ENCODE results near the gene TDRD9. TPM values are rescaled to one million over a fixed set of nuclear protein-coding genes. Genes with fewer than 3 reads are reported as not detected.

TDRD9 gene
- polyA plus RNA-seq, 1 experiment = 2.2 TPM

- DNase-seq (ENCODE audit: low read depth) = no peak
- Histone ChIP-seq H3K36me3 (ENCODE audit: control insufficient read depth, insufficient read depth, low read length) (no peaks in the 10 kb centered on the region), H3K4me3 (ENCODE audit: low read depth, low read length) (no peak overlapping the region), H3K27me3 (ENCODE audit: control insufficient read depth, insufficient read depth, low read length) (no peaks in the 10 kb centered on the region)
- ChIA-PET POLR2A (no interaction called here), CTCF (interaction anchor here (4.4 kb wide), 1 partner anchor 13 kb away, joined by 35 read pairs; no protein-coding TSS in a partner anchor)
- TF ChIP-seq CTCF (IDR thresholded peaks at IDR 0.05; ENCODE audit: insufficient read depth, low read depth, low read length) = no peak
Measured at GRCh38 chr14:104090071-104090748, 162.0 kb downstream of the TDRD9 start.

- no peak overlapping the region for H3K4me3 ChIP-seq (ENCODE audit: low read depth, low read length)
- no peaks in the 10 kb centered on the region for H3K27me3 ChIP-seq (ENCODE audit: control insufficient read depth, insufficient read depth, low read length)
- H3K36me3 ChIP-seq (ENCODE audit: control insufficient read depth, insufficient read depth, low read length) = no peaks in the 10 kb centered on the region
- CTCF ChIA-PET = interaction anchor here (3.8 kb wide), 1 partner anchor 14 kb away, joined by 31 read pairs; no protein-coding TSS in a partner anchor
- POLR2A ChIA-PET = no interaction called here
- no peak for DNase-seq (ENCODE audit: low read depth)
- no peak for TF ChIP-seq CTCF (IDR thresholded peaks at IDR 0.05; ENCODE audit: insufficient read depth, low read depth, low read length)
Measured at GRCh38 chr14:104091061-104091926, 163.0 kb downstream of the TDRD9 start.

GRCh38 chr14:104091927-104092771 is 163.9 kb downstream of the TDRD9 start:
- no peak for DNase-seq (ENCODE audit: low read depth)

GRCh38 chr14:104092931-104093365 is 164.7 kb downstream of the TDRD9 start:
- Histone ChIP-seq H3K4me3 (ENCODE audit: low read depth, low read length) (no peak overlapping the region), H3K27me3 (ENCODE audit: control insufficient read depth, insufficient read depth, low read length) (no peaks in the 10 kb centered on the region), H3K36me3 (ENCODE audit: control insufficient read depth, insufficient read depth, low read length) (no peaks in the 10 kb centered on the region)
- ChIA-PET POLR2A (no interaction called here), CTCF (interaction anchor here (2.3 to 3.8 kb wide), 2 partner anchors 15 to 472 kb away, joined by 9 to 31 read pairs; no protein-coding TSS in a partner anchor)
- TF ChIP-seq CTCF (IDR thresholded peaks at IDR 0.05; ENCODE audit: insufficient read depth, low read depth, low read length) = no peak
- DNase-seq (ENCODE audit: low read depth) = no peak

More at GRCh38 chr14:104091927-104092771, 163.9 kb downstream of the TDRD9 start:
- TF ChIP-seq CTCF (IDR thresholded peaks at IDR 0.05; ENCODE audit: insufficient read depth, low read depth, low read length) = no peak
- Histone ChIP-seq H3K27me3 (ENCODE audit: control insufficient read depth, insufficient read depth, low read length) (no peaks in the 10 kb centered on the region), H3K4me3 (ENCODE audit: low read depth, low read length) (no peak overlapping the region), H3K36me3 (ENCODE audit: control insufficient read depth, insufficient read depth, low read length) (no peaks in the 10 kb centered on the region)
- CTCF ChIA-PET = interaction anchor here (3.8 kb wide), 1 partner anchor 15 kb away, joined by 31 read pairs; no protein-coding TSS in a partner anchor
- POLR2A ChIA-PET = no interaction called here
